Ascending aorta (tissue), 2 donors: ENCODE measurements around the gene GPC5. TPM values are rescaled to one million over a fixed set of nuclear protein-coding genes. Genes with fewer than 3 reads are reported as not detected.

Source experiments
- DNase-seq, 2 donors: peaks; one replicate each; pipeline ENCODE4 v3.0.0-alpha.2; 2019; ENCODE audit warnings: low spot score in 2 of 2
- H3K27ac ChIP-seq, 2 donors: fragments of 200-600 bp; sonication (generic); one replicate each; pipeline ENCODE4 v1.5.1; 2016 to 2017; ENCODE audit warnings: mild to moderate bottlenecking in 1 of 2
- H3K27me3 ChIP-seq: fragments of 200-600 bp; sonication (generic); one replicate; pipeline ENCODE4 v1.5.1; 2017
- H3K36me3 ChIP-seq, 2 donors: fragments of 200-600 bp; sonication (generic); one replicate each; pipeline ENCODE4 v1.5.1; 2016
- H3K4me1 ChIP-seq, 2 donors: fragments of 200-600 bp; sonication (generic); one replicate each; pipeline ENCODE4 v1.5.1; 2016 to 2017; ENCODE audit warnings: mild to moderate bottlenecking in 1 of 2
- H3K4me3 ChIP-seq, 2 donors: fragments of 200-600 bp; sonication (generic); one replicate each; pipeline ENCODE4 v1.5.1; 2016 to 2017; ENCODE audit warnings: mild to moderate bottlenecking in 1 of 2
- H3K9me3 ChIP-seq, 2 donors: fragments of 200-600 bp; sonication (generic); one replicate each; pipeline ENCODE4 v1.5.1; 2016
- intact Hi-C: fragments of 100-400 bp; cut with DNase I; formaldehyde crosslinking; loops from one replicate; pipeline ENCODE4 v1.15.1; 2023
- total RNA-seq: library from RNA; depleted of rRNA; stranded (reverse); fragments of >200 nt; gene quantifications from one replicate; pipeline ENCODE4 v1.1.0, GENCODE V29; 2016
- TF ChIP-seq, protein P1 (sequence below), 3 experiments: fragments of 200-600 bp in 2 of 3; fragments of 450-650 bp in 1 of 3; sonication (generic) in 2 of 3; IDR thresholded peaks; one replicate each; pipeline ENCODE4 v1.5.1; 2016 to 2019; ENCODE audit warnings: antibody characterized with exemption in 3 of 3, mild to moderate bottlenecking in 1 of 3, moderate library complexity in 1 of 3

Gene GPC5
- total RNA-seq, 1 donor from 2014 or later: not detected

DNA sequence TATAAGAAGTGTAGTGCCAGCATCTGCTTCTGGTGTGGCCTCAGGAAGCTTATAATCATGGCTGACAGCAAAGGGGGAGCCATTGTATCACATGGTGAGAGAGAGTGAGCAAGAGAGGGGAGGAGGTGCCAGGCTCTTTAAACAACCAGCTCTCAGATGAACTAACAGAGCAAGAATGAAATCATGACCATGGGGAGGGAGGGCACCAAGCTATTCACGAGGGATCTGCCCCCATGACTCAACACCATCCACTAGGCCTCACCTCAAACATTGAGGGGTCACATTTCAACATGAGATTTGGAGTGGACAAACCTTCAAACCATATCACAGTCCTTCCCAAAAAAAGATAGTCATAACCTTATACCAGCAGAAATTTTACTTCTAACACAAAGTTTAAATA lies 174.0 kb downstream of the GPC5 start:
- TF ChIP-seq, protein P1, sequence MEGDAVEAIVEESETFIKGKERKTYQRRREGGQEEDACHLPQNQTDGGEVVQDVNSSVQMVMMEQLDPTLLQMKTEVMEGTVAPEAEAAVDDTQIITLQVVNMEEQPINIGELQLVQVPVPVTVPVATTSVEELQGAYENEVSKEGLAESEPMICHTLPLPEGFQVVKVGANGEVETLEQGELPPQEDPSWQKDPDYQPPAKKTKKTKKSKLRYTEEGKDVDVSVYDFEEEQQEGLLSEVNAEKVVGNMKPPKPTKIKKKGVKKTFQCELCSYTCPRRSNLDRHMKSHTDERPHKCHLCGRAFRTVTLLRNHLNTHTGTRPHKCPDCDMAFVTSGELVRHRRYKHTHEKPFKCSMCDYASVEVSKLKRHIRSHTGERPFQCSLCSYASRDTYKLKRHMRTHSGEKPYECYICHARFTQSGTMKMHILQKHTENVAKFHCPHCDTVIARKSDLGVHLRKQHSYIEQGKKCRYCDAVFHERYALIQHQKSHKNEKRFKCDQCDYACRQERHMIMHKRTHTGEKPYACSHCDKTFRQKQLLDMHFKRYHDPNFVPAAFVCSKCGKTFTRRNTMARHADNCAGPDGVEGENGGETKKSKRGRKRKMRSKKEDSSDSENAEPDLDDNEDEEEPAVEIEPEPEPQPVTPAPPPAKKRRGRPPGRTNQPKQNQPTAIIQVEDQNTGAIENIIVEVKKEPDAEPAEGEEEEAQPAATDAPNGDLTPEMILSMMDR (IDR thresholded peaks at IDR 0.05): no peak
- intact Hi-C loops: no loop called here

DNA sequence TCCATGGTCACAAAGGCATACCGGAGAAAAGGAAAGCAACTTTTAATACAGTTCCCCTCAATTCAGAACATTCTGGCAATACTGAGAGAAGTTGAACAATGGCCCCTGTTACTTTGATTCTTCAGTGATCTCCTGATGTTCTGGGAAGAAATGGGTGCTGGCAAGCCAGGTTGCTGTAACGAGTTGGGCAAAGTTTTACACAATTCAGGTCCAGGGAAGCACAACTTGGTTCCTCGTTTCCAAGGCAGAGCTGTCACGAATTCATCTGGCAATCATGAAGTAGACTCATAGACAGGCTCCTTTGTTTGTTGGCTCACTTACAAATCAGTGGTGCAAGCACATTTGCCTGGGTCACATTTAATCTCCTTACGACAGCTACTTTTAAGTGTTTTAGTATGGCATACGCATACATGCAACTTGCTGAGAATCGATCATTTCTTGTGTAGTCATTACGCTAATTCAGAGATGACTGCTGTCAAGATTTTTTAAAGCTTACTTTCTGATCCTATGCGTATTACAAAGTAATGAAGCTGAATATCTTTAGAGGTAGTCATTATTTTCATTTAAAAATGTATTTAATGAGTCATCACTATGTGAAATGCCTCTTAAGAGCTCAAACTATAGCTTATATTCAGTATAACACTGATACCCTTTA lies 174.7 kb downstream of the GPC5 start:
- Histone ChIP-seq H3K9me3 (no peaks in the 10 kb centered on the region), H3K27ac (no peak overlapping the region), H3K4me1 (no peaks in the 10 kb centered on the region), H3K36me3 (no peaks in the 10 kb centered on the region), H3K4me3 (no peak overlapping the region), H3K27me3 (no peaks in the 10 kb centered on the region)
- TF ChIP-seq, protein P1 (IDR thresholded peaks at IDR 0.05): no peak
- no peak for DNase-seq
- intact Hi-C loops: no loop called here

More for the DNA sequence above, 174.0 kb downstream of the GPC5 start:
- no peaks in the 10 kb centered on the region for H3K4me1 ChIP-seq
- no peaks in the 10 kb centered on the region for H3K9me3 ChIP-seq
- no peaks in the 10 kb centered on the region for H3K36me3 ChIP-seq
- DNase-seq: no peak
- no peak overlapping the region for H3K4me3 ChIP-seq
- H3K27me3 ChIP-seq: no peaks in the 10 kb centered on the region
- no peak overlapping the region for H3K27ac ChIP-seq

DNA sequence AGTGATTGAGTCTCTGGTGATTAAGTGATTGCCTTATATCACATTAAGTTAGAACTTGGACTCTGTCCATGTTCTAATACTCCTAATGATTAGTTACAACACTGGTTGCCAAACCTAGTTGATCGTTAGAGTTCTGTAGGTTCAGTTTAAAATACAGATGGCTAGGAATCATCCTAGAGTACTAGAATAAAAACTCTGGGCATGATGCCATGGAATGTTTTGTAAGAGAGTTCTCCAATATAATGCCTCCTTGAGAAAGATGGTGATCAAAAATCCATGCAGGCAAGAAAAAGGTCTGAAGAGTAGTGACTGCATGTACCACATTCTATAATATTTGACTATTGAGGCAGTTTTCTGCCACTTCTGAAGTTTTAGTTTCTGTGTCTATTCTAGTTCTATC lies 176.3 kb downstream of the GPC5 start:
- Histone ChIP-seq H3K27ac (no peak overlapping the region), H3K36me3 (no peaks in the 10 kb centered on the region), H3K27me3 (no peaks in the 10 kb centered on the region), H3K9me3 (no peaks in the 10 kb centered on the region), H3K4me1 (no peaks in the 10 kb centered on the region), H3K4me3 (no peak overlapping the region)
- DNase-seq: no peak
- intact Hi-C loops: no loop called here
- TF ChIP-seq, protein P1 (IDR thresholded peaks at IDR 0.05): no peak

DNA sequence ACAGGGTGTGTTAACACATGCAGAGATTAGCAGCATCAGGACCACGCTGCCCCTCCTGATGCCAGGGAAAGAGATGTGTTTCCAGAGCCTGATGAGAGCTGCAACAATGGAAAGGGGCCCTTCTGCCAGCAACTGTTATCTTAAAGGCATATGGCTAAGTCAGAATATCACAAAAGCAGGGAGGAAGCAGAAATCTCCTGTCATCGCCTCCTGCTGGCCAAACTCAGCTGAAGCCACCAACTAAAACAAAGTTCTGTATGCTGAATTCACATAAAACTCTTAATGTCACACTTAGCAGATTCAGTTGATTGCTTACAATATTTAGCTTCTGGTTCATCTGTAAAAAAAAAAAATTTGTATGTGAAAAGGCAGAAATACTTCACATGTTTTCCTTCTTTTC lies 178.2 kb downstream of the GPC5 start:
- no peaks in the 10 kb centered on the region for H3K4me1 ChIP-seq
- no peaks in the 10 kb centered on the region for H3K9me3 ChIP-seq
- no peaks in the 10 kb centered on the region for H3K36me3 ChIP-seq
- intact Hi-C loops: no loop called here
- no peak overlapping the region for H3K4me3 ChIP-seq
- no peak for DNase-seq
- H3K27ac ChIP-seq: no peak overlapping the region
- TF ChIP-seq, protein P1 (IDR thresholded peaks at IDR 0.05): no peak
- H3K27me3 ChIP-seq: no peaks in the 10 kb centered on the region

DNA sequence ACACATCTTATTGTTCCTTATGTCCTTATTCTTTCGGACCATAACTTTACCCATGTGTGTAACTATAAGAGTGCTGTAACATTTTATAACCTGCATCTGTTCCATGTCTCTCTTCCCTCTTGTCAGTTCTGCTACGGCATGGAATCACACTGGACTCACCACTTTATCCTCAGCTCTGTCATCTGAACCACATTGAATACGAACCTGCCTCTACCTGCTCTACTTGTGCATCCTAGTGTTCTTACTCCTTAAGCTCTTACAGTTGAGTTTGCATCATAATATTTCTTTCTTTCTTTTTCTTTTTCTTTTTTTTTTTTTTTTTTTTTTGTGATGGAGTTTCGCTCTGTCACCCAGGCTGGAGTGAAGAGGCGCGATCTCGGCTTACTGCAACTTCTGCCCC lies 180.9 kb downstream of the GPC5 start:
- Histone ChIP-seq H3K27ac (no peak overlapping the region), H3K4me3 (no peak overlapping the region), H3K4me1 (no peaks in the 10 kb centered on the region), H3K9me3 (no peaks in the 10 kb centered on the region), H3K27me3 (no peaks in the 10 kb centered on the region), H3K36me3 (no peaks in the 10 kb centered on the region)
- DNase-seq: no peak
- intact Hi-C loops: no loop called here
- TF ChIP-seq, protein P1 (IDR thresholded peaks at IDR 0.05): no peak

DNA sequence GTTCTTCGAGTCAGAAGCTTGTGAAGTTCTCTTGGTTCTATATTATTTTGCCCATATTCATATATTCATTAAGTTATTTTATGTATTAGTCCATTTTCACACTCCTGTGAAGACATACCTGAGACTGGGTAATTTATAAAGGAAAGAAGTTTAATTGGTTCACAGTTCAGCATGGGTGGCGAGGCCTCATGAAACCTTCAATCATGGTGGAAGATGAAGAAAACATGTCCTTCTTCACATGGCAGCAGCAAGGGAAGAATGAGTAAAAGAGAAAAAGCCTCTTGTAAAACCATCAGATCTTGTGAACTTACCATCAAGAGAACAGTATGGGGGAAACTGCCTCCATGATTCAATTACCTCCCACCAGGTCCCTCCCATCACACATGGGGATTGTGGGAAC lies 182.3 kb downstream of the GPC5 start:
- TF ChIP-seq, protein P1 (IDR thresholded peaks at IDR 0.05): no peak
- DNase-seq: no peak
- H3K27me3 ChIP-seq: no peaks in the 10 kb centered on the region
- H3K4me1 ChIP-seq: no peaks in the 10 kb centered on the region
- intact Hi-C loops: no loop called here
- no peaks in the 10 kb centered on the region for H3K36me3 ChIP-seq
- no peaks in the 10 kb centered on the region for H3K9me3 ChIP-seq
- H3K4me3 ChIP-seq: no peak overlapping the region
- no peak overlapping the region for H3K27ac ChIP-seq
